ENCODE results near the gene PATJ. TPM values are rescaled to one million over a fixed set of nuclear protein-coding genes. Genes with fewer than 3 reads are reported as not detected.
"Not testable (repeated sequence)": the region's sequence is repeated elsewhere in the genome, so short reads cannot be mapped to it uniquely, and the experiment has no call there.

PATJ gene
- total and polyA plus RNA-seq, 7 experiments from 2014 or later = 13.4 to 64.5 (median 33.3) TPM

DNA sequence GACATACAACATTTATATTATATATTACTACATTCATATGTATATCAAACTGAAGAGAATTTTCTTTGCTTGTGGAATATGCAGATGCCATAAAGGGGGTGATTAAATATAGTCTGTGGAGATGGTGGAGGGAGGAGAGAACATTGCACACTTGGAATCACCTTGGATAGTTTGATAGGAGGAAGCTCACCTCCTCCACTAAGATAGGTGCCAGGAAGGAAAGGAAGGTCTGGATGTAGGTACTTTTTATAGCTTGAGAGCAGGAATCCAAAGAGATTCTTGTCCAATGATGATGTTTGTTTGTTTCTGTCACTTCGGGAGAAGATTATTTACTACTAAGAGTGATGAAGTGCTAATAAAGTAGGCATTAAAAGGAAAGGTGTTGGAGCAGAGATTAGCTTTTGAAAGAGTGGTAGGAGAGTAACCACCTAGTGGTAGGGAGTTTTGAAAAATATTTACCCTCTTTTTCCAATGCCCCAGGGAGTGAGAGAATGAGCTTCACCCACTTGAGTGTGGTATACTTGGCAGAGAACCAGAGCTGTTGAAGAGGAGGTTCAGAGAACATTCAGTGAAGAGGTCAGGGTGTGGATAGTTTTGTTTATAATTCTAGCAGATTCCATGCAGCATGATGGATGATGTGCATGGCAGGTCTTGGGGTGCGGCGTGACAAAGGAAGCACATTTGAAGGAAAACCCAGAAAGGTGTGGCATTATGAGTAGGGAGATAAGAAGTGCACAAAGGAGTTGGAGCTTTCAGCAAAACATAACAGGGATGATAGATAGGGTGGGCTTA, 145.0 kb downstream of the PATJ start:
- Mint-ChIP-seq H3K9me3 (peaks cover 0 to 7% (median 5%) of the 10 kb centered on the region in 11 donors), H3K36me3 (peaks cover 15 to 73% (median 69%) of the 10 kb centered on the region in 5 donors), H3K4me3 (no peak overlapping the region), H3K4me1 (peaks cover 0 to 3% (median 0%) of the 10 kb centered on the region in 7 donors), H3K27me3 (no peaks in the 10 kb centered on the region), H3K27ac (no peak overlapping the region)
- ChIA-PET CTCF (interaction anchor here (0.6 kb wide), 1 partner anchor 207 kb away, joined by 3 read pairs; no protein-coding TSS in a partner anchor), POLR2A (no interaction called here)
- no peaks in the 10 kb centered on the region for H3K27me3 ChIP-seq (ENCODE audit: control insufficient read depth in 2 of 2, insufficient read depth in 2 of 2, low read length in 2 of 2)
- no peak overlapping the region for H3K27ac ChIP-seq (ENCODE audit: low read depth, low read length)
- H3K36me3 ChIP-seq (ENCODE audit: control insufficient read depth in 2 of 3, insufficient read depth in 3 of 3, low read length in 3 of 3) = peaks cover 0 to 38% (median 0%) of the 10 kb centered on the region in 3 experiments
- no peaks in the 10 kb centered on the region for H3K4me1 ChIP-seq (ENCODE audit: control insufficient read depth in 2 of 2, insufficient read depth in 2 of 2, low read length in 2 of 2)
- intact Hi-C loops (cut with micrococcal nuclease) = no loop called here
- no peak overlapping the region for H3K4me3 ChIP-seq (ENCODE audit: low read length)
- ATAC-seq = no peak
- no peaks in the 10 kb centered on the region for H3K9me3 ChIP-seq (ENCODE audit: control insufficient read depth in 2 of 3, low read length in 3 of 3)
- no peak for DNase-seq

GRCh38 chr1:61887931-61888564, 145.8 kb downstream of the PATJ start:
- Histone ChIP-seq H3K27me3 (ENCODE audit: control insufficient read depth in 2 of 2, insufficient read depth in 2 of 2, low read length in 2 of 2) (no peaks in the 10 kb centered on the region), H3K27ac (ENCODE audit: low read depth, low read length) (no peak overlapping the region), H3K36me3 (ENCODE audit: control insufficient read depth in 2 of 3, insufficient read depth in 3 of 3, low read length in 3 of 3) (peaks cover 0 to 33% (median 0%) of the 10 kb centered on the region in 3 experiments), H3K9me3 (ENCODE audit: control insufficient read depth in 2 of 3, low read length in 3 of 3) (no peaks in the 10 kb centered on the region), H3K4me3 (ENCODE audit: low read length) (no peak overlapping the region), H3K4me1 (ENCODE audit: control insufficient read depth in 2 of 2, insufficient read depth in 2 of 2, low read length in 2 of 2) (no peaks in the 10 kb centered on the region)
- H3K4me1 Mint-ChIP-seq = peaks cover 0 to 3% (median 0%) of the 10 kb centered on the region in 7 donors
- H3K36me3 Mint-ChIP-seq = peaks cover 15 to 72% (median 69%) of the 10 kb centered on the region in 5 donors
- H3K9me3 Mint-ChIP-seq = peaks cover 0 to 7% (median 5%) of the 10 kb centered on the region in 11 donors
- no peak overlapping the region for H3K4me3 Mint-ChIP-seq
- ChIA-PET POLR2A (no interaction called here), CTCF (no interaction called here)
- H3K27ac Mint-ChIP-seq = no peak overlapping the region
- DNase-seq (no peak), ATAC-seq (no peak)
- no peaks in the 10 kb centered on the region for H3K27me3 Mint-ChIP-seq
- intact Hi-C loops (cut with micrococcal nuclease) = no loop called here

GRCh38 chr1:61888808-61889207, 146.5 kb downstream of the PATJ start:
- H3K27me3 ChIP-seq (ENCODE audit: control insufficient read depth in 2 of 2, insufficient read depth in 2 of 2, low read length in 2 of 2) = no peaks in the 10 kb centered on the region
- H3K27me3 Mint-ChIP-seq = no peaks in the 10 kb centered on the region
- no peak overlapping the region for H3K4me3 ChIP-seq (ENCODE audit: low read length)
- H3K27ac Mint-ChIP-seq = no peak overlapping the region
- DNase-seq (no peak), ATAC-seq (no peak)
- POLR2A ChIA-PET = no interaction called here
- H3K27ac ChIP-seq (ENCODE audit: low read depth, low read length) = no peak overlapping the region
- no peaks in the 10 kb centered on the region for H3K4me1 ChIP-seq (ENCODE audit: control insufficient read depth in 2 of 2, insufficient read depth in 2 of 2, low read length in 2 of 2)
- peaks cover 0 to 3% (median 0%) of the 10 kb centered on the region in 7 donors for H3K4me1 Mint-ChIP-seq
- H3K36me3 Mint-ChIP-seq = peaks cover 15 to 78% (median 73%) of the 10 kb centered on the region in 5 donors
- intact Hi-C loops (cut with micrococcal nuclease) = no loop called here
- CTCF ChIA-PET = no interaction called here
- H3K9me3 Mint-ChIP-seq = peaks cover 0 to 7% (median 5%) of the 10 kb centered on the region in 11 donors
- peaks cover 0 to 33% (median 0%) of the 10 kb centered on the region in 3 experiments for H3K36me3 ChIP-seq (ENCODE audit: control insufficient read depth in 2 of 3, insufficient read depth in 3 of 3, low read length in 3 of 3)
- no peak overlapping the region for H3K4me3 Mint-ChIP-seq
- H3K9me3 ChIP-seq (ENCODE audit: control insufficient read depth in 2 of 3, low read length in 3 of 3) = no peaks in the 10 kb centered on the region

DNA sequence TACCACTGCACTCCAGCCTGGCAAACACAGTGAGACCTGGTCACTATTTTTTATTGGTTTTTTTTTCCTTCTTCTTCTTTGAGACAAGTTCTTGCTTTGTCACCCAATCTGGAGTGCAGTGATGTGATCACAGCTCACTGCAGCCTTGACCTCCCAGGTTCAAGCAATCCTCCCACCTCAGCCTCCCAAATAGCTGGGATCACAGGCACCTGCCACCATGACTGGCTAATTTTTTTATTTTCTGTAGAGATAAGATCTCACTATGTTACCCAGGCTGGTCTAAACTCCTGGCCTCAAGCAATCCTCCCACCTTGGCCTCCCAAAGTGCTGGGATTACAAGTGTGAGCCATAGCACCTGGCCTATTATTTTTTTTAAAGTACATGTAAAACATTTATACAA, 148.2 kb downstream of the PATJ start:
- H3K27me3 ChIP-seq (ENCODE audit: control insufficient read depth in 2 of 2, insufficient read depth in 2 of 2, low read length in 2 of 2); H3K4me3 ChIP-seq (ENCODE audit: low read length); ATAC-seq; H3K4me1 ChIP-seq (ENCODE audit: control insufficient read depth in 2 of 2, insufficient read depth in 2 of 2, low read length in 2 of 2); H3K27ac ChIP-seq (ENCODE audit: low read depth, low read length); CTCF ChIA-PET; H3K27ac Mint-ChIP-seq; H3K4me1 Mint-ChIP-seq; H3K4me3 Mint-ChIP-seq; H3K9me3 ChIP-seq (ENCODE audit: control insufficient read depth in 2 of 3, low read length in 3 of 3); DNase-seq; POLR2A ChIA-PET; H3K9me3 Mint-ChIP-seq; intact Hi-C loops (cut with micrococcal nuclease); H3K27me3 Mint-ChIP-seq: not testable (repeated sequence)
- H3K36me3 ChIP-seq (ENCODE audit: control insufficient read depth in 2 of 3, insufficient read depth in 3 of 3, low read length in 3 of 3) = peaks cover 0 to 24% (median 0%) of the 10 kb centered on the region in 3 experiments
- peaks cover 15 to 77% (median 71%) of the 10 kb centered on the region in 5 donors for H3K36me3 Mint-ChIP-seq

DNA sequence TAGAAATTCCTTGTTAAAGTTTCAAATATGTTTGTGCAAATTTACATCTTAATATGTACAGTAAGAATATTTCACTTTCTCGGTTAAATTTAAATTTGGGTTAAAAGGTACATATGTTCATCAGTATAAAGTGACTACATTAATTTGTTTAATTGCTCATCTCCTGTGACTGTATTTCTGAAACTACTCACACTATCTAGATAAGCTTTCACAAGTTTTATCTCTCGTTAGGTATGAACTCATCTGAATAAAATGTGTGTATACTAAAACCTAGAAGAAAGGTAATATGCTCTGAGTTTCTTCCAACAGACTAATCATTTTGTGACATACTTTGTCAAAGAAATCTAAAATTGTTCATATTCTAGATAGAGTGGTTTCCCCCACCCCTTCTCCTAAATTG, 150.7 kb downstream of the PATJ start:
- H3K4me1 Mint-ChIP-seq = peaks cover 0 to 3% (median 0%) of the 10 kb centered on the region in 7 donors
- POLR2A ChIA-PET = no interaction called here

DNA sequence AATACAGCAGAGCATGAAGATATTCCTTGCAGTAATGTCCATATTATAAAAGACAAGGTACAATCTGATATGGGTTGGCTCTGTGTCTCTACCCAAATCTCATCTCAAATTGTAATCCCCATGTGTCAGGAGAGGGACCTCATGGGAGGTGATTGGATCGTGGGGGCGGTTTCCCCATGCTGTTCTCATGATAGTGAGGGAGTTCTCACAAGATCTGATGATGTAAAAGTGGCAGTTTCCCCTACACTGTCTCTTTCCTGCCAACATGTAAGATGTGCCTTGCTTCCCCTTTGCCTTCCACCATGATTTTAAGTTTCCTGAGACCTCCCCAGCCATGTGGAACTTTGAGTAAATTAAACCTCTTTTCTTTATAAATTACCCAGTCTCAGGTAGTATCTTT, 152.0 kb downstream of the PATJ start:
- H3K4me1 Mint-ChIP-seq; H3K9me3 Mint-ChIP-seq; DNase-seq; POLR2A ChIA-PET; intact Hi-C loops (cut with micrococcal nuclease); H3K27me3 ChIP-seq (ENCODE audit: control insufficient read depth in 2 of 2, insufficient read depth in 2 of 2, low read length in 2 of 2); H3K4me1 ChIP-seq (ENCODE audit: control insufficient read depth in 2 of 2, insufficient read depth in 2 of 2, low read length in 2 of 2); H3K27me3 Mint-ChIP-seq; H3K4me3 Mint-ChIP-seq; H3K4me3 ChIP-seq (ENCODE audit: low read length); ATAC-seq; CTCF ChIA-PET; H3K9me3 ChIP-seq (ENCODE audit: control insufficient read depth in 2 of 3, low read length in 3 of 3); H3K27ac ChIP-seq (ENCODE audit: low read depth, low read length); H3K27ac Mint-ChIP-seq: not testable (repeated sequence)
- H3K36me3 Mint-ChIP-seq = peaks cover 10 to 74% (median 66%) of the 10 kb centered on the region in 5 donors
- peaks cover 0 to 19% (median 0%) of the 10 kb centered on the region in 3 experiments for H3K36me3 ChIP-seq (ENCODE audit: control insufficient read depth in 2 of 3, insufficient read depth in 3 of 3, low read length in 3 of 3)

More for the DNA sequence above, 150.7 kb downstream of the PATJ start:
- no peak overlapping the region for H3K27ac ChIP-seq (ENCODE audit: low read depth, low read length)
- H3K27me3 ChIP-seq (ENCODE audit: control insufficient read depth in 2 of 2, insufficient read depth in 2 of 2, low read length in 2 of 2) = no peaks in the 10 kb centered on the region
- ATAC-seq (no peak), DNase-seq (no peak)
- intact Hi-C loops (cut with micrococcal nuclease) = no loop called here
- H3K27me3 Mint-ChIP-seq = no peaks in the 10 kb centered on the region
- no peaks in the 10 kb centered on the region for H3K4me1 ChIP-seq (ENCODE audit: control insufficient read depth in 2 of 2, insufficient read depth in 2 of 2, low read length in 2 of 2)
- H3K36me3 Mint-ChIP-seq = peaks cover 8 to 72% (median 68%) of the 10 kb centered on the region in 5 donors
- H3K4me3 Mint-ChIP-seq = no peak overlapping the region
- no peaks in the 10 kb centered on the region for H3K9me3 ChIP-seq (ENCODE audit: control insufficient read depth in 2 of 3, low read length in 3 of 3)
- H3K36me3 ChIP-seq (ENCODE audit: control insufficient read depth in 2 of 3, insufficient read depth in 3 of 3, low read length in 3 of 3) = peaks cover 0 to 19% (median 0%) of the 10 kb centered on the region in 3 experiments
- H3K9me3 Mint-ChIP-seq = peaks cover 0 to 8% (median 0%) of the 10 kb centered on the region in 11 donors
- no peak overlapping the region for H3K4me3 ChIP-seq (ENCODE audit: low read length)
- no peak overlapping the region for H3K27ac Mint-ChIP-seq
- CTCF ChIA-PET = interaction anchor here (0.7 kb wide), 1 partner anchor 1320 kb away, joined by 5 read pairs; no protein-coding TSS in a partner anchor

Data from naive thymus-derived CD4-positive, alpha-beta T cell (primary cell).